GM18909 (cell line): ENCODE results near the gene PKP2.
"Not testable (repeated sequence)": the region's sequence is repeated elsewhere in the genome, so short reads cannot be mapped to it uniquely, and the experiment has no call there.

Experiments
- ATAC-seq: cut with Tn5 transposase; IDR thresholded peaks from one replicate; pipeline ENCODE4 v1.9.1; 2021; ENCODE audit warnings: mild to moderate bottlenecking; ENCODE audit not compliant: unreplicated experiment, poor library complexity

Gene PKP2

GRCh38 chr12:32897687-32898573, 1.4 kb upstream of the PKP2 start:
- ATAC-seq, result no peak

DNA sequence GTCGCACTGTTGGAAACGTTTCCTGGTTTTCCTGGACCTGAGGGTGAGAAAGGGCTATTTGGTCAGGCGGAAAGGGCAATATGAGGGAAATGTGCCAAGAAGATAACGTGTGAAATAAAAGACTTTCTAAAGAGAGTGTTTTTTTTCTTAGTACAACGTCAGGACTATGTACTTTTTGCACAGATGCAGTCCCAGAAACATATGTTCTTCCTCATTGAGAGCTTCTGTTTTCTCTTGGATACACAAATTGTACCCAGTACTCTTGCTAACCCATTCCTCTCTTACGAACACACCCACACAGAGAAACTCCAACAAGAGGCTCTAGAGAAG, 669 bp upstream of the PKP2 start:
- ATAC-seq, result no peak

DNA sequence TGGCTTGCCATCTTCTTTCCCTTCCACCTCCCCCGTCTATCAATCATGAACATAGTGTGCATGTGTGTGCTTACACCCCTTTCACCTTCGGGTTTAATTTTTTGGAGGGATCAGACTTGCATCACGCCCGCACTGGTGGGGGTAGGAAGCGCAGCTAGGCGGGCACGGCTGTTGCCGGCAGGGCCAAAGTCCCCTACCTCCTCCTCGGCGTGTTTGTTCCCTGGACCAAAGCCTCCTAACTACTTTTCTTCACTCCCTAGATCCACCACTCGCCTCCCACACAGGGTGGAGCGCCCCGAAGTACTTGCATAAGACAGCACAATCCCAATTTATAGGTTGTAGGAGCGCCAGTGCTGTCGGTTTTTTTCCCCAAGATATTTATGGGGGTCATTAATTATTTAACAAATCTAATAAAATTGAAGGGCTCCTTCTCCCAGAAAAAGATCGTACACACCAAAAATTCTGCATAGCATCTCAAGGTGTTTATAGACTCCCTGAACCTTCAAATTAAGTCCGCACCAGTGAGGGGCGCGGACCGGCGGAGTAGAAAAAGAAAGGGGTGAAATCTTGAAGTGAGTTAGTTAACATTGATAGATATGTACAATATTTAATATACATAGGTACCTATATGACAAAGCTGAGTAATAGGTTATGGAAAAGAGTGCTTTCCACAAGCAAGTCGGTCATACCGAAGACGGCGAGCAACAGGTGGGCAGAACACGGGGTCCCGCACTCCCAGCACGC, 717 bp downstream of the PKP2 start:
- ATAC-seq, result no peak

DNA sequence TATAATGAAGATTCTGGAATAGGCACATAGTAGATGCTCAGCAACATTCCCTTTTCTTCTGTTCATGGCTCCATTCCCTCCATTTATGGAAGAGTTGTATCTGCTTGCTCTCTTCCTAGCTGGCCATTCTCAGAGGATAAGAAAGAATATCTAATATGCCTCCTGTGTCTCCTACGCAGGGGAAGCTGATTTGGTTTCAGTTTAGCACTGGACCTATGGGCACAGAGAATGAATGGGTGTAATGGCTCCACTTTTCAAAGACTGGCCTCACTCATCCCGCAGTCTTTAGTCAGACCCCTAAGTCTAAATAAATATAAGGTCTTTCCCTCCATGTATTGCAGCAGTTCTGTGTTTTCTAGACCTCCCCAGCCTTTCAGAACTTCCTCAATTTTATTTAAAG, 2.0 kb downstream of the PKP2 start:
- ATAC-seq, result no peak

- ATAC-seq, result no peak
Observed at GRCh38 chr12:32893458-32893857, 3.1 kb downstream of the PKP2 start.

GRCh38 chr12:32893043-32893442, 3.5 kb downstream of the PKP2 start:
- ATAC-seq, result no peak

GRCh38 chr12:32892369-32892768, 4.2 kb downstream of the PKP2 start:
- not testable (repeated sequence) for ATAC-seq

DNA sequence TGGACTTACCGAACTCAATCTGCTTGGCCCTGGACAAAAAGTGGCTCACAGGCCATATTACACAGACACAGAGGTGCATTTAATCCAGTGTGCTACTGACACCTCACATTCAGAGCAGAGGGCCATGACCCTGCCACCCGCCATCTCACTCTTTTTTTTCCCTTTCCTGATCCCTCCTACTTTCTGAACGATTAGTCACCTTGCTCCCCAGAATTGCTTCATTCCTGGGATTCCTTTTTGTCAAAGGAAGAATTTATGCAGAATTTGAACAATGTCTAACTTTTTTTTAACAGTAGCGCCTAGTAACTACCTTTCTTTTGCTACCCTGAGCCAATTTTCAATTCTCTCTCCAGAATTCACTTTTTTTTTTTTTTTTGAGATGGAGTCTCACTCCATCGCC, 4.6 kb downstream of the PKP2 start:
- ATAC-seq, result no peak

GRCh38 chr12:32891526-32891925, 5.1 kb downstream of the PKP2 start:
- ATAC-seq, result no peak

- ATAC-seq, result no peak
Observed at GRCh38 chr12:32889011-32889760, 7.4 kb downstream of the PKP2 start.

- no peak for ATAC-seq
Observed at GRCh38 chr12:32887058-32887457, 9.5 kb downstream of the PKP2 start.

- ATAC-seq, result no peak
Observed at GRCh38 chr12:32885831-32886230, 10.7 kb downstream of the PKP2 start.

DNA sequence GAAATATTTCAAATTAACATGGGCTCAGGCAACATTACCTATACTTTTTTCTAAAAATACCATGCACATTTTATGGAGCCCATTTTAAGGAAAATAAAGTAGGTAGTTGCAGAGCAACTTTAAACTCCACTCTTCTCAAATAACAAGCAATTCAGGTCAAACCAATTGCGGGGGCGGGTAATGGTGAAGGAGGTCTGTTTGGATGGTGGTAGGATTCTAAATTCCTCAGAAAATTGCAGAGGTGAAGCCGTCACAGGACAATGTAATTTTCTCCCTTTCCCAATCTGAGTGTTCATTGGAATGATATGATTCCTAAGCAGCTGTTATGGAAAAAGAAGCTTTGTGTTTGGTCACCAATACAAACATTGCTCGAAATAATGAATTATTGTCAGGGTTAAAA, 11.6 kb downstream of the PKP2 start:
- no peak for ATAC-seq

GRCh38 chr12:32881702-32882101, 14.9 kb downstream of the PKP2 start:
- no peak for ATAC-seq

GRCh38 chr12:32881107-32881506, 15.5 kb downstream of the PKP2 start:
- ATAC-seq, result no peak

DNA sequence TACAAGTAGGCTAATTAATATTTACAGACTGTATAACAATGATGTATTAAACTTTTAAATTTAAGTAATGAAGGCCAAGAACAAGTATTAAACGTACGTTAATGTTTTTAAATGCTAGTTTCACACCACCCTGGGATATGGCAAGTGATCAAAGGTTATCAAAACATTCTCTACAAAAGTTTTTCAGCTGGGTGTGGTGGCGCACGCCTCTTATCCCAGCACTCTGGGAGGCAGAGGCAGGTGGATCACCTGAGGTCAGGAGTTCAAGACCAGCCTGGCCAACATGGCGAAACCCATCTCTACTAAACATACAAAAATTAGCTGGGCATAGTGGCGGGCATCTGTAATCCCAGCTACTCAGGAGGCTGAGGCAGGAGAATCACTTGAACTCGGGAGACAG, 17.5 kb downstream of the PKP2 start:
- ATAC-seq, result not testable (repeated sequence)

DNA sequence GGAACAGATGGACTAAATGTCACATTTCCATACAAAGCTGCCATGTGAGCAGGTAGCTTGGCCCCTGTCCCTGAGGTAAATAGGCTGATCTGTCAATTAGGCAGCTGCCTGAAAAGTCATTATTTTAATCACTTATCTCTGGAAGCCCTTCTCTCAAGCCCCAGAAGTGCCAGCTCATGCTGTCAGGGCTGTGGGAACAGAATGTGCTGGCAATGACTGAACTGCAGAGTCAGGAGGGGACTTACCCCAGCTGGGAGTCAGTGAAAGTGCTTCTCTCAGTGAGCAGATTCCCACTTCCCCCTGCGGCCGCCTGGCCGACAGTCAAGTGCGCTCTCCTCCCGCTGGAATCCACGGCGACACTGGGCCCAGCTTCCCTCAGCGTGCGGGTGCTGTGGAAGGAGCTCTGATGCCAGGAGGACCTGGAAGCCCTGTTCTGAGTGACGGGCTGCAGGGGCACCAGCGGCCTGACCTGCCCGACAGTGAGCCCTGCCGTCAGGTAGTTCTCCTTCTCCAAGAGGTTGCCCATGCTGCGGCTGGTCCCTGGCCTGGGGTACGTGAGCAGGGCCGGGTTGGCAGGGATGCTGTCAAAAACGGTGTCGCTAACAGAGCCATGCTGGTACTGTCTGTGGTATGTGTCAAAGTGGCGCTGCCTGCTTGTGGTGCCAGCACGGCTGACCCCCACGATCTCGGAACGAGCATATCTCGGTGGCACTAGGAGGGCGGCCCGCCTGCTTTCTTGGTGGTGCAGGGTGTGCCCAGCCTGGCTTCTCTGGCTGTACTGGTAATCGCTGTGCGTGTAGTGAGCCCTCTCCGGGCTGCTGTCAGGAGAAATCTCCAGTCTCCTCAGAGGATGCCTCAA, 18.7 kb downstream of the PKP2 start:
- ATAC-seq, result no peak

GRCh38 chr12:32876004-32876403, 20.6 kb downstream of the PKP2 start:
- no peak for ATAC-seq

DNA sequence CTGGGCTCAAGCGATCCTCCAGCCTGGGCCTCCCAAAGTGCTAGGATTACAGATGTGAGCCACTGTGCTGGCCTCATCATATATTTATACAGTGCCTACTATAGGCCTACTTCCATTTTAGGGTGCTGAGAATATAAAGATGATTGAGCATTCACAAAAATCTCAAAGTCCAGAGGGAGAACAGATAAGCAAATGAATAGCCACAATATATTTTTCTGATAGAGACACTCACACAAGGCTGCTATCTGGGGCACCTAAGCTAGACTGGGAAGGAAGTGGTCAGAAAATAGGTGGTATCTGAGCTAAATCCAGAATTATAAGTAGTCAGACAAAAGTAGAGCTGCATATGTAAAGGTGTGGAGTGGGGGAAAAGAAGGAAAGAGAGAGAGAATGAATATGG, 21.6 kb downstream of the PKP2 start:
- ATAC-seq, result no peak

- ATAC-seq, result no peak
Observed at GRCh38 chr12:32874078-32874477, 22.5 kb downstream of the PKP2 start.
